Epithelial cell of esophagus (primary cell): Measurements from ENCODE around the gene ALG11.

ENCODE experiments used
- DNase-seq: peaks from one replicate; pipeline ENCODE4 v3.0.0; 2010; ENCODE audit warnings: low read depth
- H3K4me3 ChIP-seq: 2 replicates; pipeline ENCODE4 v1.5.1; 2011; ENCODE audit warnings: mild to moderate bottlenecking, low read length, control low read depth
- TF ChIP-seq, protein P1 (sequence below): IDR thresholded peaks from 2 replicates; pipeline ENCODE4 v1.5.1; 2011; ENCODE audit warnings: low read depth, mild to moderate bottlenecking, low read length, control low read depth, inconsistent platforms; ENCODE audit not compliant: insufficient read depth; ENCODE audit errors: missing control alignments

ALG11 gene

DNA sequence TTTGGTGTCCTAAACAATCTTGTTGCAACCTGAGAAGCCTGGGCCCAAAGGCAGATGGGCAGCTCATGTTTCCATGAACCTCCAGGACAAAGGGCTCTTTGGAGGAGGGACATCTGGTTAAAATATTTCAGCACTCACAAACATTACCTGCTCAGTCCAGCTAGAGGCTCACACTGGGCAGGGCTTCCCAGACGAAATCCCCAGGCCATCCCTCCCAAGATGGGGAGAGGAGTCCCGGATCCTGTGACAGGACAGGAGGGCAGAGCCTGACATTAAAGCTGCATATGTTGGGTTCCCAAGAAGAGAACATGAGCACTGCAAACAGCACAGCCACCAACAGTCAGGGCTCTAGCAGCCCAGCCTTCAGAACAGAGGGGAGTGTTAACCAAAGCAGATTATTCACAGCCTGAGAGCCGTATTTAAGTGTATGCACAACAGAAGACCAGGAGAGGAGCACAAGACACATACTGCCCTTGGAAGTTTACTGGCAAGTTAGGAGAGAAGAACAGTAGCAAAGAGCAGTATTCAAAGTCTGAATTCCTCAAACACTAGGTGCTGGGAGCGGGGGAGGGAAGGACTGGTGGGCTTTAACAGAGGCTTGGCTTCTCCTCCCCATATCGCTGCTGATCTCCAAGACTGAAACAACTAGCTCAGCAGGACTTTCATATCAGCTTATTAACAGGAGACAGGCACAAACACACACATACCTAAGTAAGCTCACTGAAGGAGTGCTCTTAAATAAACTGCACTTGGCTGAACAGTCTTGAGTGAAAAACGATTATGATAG, 13.3 kb upstream of the ALG11 start:
- DNase-seq, result no peak
- TF ChIP-seq, protein P1, sequence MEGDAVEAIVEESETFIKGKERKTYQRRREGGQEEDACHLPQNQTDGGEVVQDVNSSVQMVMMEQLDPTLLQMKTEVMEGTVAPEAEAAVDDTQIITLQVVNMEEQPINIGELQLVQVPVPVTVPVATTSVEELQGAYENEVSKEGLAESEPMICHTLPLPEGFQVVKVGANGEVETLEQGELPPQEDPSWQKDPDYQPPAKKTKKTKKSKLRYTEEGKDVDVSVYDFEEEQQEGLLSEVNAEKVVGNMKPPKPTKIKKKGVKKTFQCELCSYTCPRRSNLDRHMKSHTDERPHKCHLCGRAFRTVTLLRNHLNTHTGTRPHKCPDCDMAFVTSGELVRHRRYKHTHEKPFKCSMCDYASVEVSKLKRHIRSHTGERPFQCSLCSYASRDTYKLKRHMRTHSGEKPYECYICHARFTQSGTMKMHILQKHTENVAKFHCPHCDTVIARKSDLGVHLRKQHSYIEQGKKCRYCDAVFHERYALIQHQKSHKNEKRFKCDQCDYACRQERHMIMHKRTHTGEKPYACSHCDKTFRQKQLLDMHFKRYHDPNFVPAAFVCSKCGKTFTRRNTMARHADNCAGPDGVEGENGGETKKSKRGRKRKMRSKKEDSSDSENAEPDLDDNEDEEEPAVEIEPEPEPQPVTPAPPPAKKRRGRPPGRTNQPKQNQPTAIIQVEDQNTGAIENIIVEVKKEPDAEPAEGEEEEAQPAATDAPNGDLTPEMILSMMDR, result no peak
- no peak overlapping the region for H3K4me3 ChIP-seq

- no peak overlapping the region for H3K4me3 ChIP-seq
- DNase-seq, result peak; percentile 39
- TF ChIP-seq, protein P1, result no peak
These were observed 12.7 kb upstream of the ALG11 start for GRCh38 chr13:51999510-51999911.

- no peak overlapping the region for H3K4me3 ChIP-seq
- TF ChIP-seq, protein P1, result no peak
- DNase-seq, result no peak
These were observed 12.3 kb upstream of the ALG11 start for GRCh38 chr13:51999921-52000320.

GRCh38 chr13:52001120-52001731, 11.0 kb upstream of the ALG11 start:
- no peak overlapping the region for H3K4me3 ChIP-seq
- DNase-seq, result peak; percentile 62
- TF ChIP-seq, protein P1, result peak; percentile 67

DNA sequence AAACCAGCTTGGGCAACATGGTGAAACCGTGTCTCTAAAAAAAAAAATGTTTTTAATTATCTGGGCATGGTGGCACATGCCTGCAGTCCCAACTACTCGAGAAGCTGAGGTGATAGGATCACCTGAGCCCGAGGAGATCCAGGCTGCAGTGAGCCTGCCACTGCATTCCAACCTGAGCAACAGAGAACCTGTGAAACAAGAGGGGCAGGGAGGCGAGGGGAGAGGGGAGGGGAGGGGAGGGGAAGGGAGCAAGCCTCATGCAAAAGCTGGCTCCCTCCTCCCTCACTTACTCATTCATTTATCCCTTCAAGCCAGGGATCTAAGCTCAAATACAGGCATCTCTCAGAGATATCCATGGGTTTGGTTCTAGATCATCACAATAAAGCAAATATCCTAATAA, 9.8 kb upstream of the ALG11 start:
- DNase-seq, result peak; percentile 22
- TF ChIP-seq, protein P1, result no peak
- no peak overlapping the region for H3K4me3 ChIP-seq

GRCh38 chr13:52003541-52003940, 8.7 kb upstream of the ALG11 start:
- H3K4me3 ChIP-seq, result no peak overlapping the region
- TF ChIP-seq, protein P1, result no peak
- DNase-seq, result no peak
